Superior temporal gyrus (tissue), 1 donor: ENCODE data around the gene DERL2.

ENCODE experiments used
- DNase-seq: peaks from one replicate; pipeline ENCODE4 v3.0.0-alpha.2; 2016; ENCODE audit errors: extremely low spot score

Gene DERL2

DNA sequence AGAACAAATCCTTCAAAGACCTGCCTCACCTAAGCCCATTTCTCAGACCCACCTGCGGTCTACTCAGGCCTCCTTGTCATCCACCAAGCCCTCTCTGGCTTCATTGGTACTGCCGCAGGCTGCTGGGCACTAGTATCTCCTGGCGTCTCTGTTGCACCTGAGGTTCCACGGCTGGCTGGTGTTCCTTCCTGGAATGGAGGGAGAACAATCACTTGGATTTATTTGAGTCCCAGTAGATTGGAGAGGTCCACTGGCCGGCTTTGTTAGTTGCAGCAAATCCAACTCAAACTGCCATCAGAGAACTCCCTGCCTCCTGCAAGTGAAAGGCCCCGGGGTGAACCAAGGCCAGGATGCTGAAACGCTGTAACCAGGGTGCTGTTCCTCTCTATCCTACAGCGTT is 15.7 kb upstream of the DERL2 start:
- DNase-seq: no peak

- DNase-seq: peak; percentile 79
These were observed 14.8 kb upstream of the DERL2 start for GRCh38 chr17:5500589-5501391.

- peak; percentile 11 for DNase-seq
These were observed 14.2 kb upstream of the DERL2 start for GRCh38 chr17:5500247-5500588.

DNA sequence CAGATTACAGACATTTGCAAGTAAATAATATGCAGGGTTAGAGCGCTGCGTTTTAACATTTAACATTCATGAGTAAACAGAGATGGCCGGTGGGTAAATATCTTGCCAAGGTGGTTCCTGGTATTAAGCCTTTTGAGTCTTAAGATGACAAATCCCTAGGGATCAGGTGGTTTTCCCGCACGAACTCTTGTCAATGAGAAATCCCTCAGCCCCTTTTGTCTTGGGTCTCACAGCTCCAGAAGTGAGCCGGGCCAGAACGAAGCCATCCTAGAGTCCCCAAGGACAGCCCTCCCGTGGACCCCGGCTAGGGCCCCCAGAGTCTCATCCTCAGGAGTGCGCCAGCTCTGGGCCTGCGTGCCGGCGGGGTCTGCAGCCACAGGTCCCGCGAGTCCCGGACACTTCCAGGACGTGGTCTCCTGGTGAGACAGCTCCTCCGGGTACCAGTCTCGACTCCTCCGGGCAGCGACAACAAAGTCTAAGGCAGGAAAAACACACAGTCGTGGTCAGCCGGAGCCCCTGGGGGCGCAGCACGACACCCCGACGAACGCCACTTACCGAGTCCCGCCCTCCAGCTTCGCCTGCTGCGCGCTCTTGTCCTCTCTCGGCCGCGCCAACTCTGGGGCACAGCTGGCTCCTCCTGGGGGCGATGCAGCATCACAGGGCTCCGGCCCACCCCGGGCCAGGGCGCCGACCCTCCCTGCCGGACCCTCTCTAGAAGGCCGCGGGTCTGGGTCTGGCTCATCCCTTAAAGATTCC is 13.7 kb upstream of the DERL2 start:
- DNase-seq: peak; percentile 18

DNA sequence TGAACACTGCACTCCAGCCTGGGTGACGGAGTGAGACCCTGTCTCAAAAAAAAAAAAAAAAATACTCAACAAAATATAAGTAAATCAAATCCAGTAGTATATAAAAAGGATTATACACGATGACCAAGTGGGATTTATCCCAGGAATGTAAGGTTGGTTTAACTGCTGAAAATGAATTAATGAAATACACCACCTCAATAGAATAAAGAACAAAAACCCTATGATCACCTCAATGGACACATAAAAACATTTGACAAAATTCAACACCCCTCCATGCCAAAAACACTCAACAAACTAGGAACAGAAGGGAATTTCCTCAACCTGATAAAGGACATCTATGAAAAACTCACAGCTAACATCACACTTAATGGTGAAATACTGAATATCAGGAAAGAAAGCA is 7.0 kb upstream of the DERL2 start:
- DNase-seq: no peak

DNA sequence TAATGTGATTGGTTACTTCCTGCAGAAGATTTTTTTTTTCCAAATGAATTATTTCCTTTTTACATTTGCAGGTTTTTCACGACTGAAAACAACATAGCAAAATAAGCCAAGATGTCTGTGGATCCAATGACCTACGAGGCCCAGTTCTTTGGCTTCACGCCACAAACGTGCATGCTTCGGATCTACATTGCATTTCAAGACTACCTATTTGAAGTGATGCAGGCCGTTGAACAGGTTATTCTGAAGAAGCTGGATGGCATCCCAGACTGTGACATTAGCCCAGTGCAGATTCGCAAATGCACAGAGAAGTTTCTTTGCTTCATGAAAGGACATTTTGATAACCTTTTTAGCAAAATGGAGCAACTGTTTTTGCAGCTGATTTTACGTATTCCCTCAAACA is 2.8 kb upstream of the DERL2 start:
- DNase-seq: no peak

- DNase-seq: peak; percentile 98
These were observed 487 bp upstream of the DERL2 start, which contains the start of gene MIS12 for GRCh38 chr17:5486206-5487124. MIS12 (plus strand) TSS chr17:5486566; CDS start chr17:5488863, 2,297 bp downstream.

DNA sequence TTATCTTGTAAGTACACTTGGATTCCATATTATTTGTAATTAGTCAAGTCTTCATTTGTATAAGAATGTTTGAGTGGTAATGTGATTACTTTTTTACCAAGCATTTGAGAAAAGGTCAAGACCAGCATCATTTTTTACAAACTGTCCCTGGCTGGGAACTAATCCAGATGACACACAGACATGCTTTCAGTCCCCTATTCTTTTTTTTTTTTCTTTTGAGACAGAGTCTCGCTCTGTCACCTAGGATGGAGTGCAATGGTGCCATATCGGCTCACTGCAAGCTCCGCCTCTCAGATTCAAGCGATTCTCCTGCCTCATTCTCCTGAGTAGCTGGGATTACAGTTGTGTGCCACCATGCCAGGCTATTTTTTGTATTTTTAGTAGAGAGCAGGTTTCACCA is 4.5 kb downstream of the DERL2 start:
- DNase-seq: no peak

DNA sequence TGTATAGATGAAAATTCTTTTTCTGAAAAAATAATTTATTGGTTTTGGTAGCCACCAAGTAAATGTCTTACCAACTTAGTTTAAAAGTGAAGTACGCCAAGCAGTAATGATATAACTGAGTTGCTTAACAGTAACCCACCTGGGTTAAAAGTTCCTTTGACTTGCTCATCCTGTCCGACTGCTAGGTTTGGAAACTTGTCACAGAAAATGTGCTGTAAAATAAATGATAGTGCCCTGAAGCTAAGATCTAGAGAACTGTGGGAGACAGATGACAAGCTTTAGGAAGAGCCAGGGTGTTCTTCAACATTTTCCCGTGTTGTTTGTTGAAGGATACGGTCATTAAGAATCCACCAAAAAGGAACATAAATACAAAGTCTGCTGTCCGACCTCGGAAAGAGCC is 5.0 kb downstream of the DERL2 start:
- no peak for DNase-seq

DNA sequence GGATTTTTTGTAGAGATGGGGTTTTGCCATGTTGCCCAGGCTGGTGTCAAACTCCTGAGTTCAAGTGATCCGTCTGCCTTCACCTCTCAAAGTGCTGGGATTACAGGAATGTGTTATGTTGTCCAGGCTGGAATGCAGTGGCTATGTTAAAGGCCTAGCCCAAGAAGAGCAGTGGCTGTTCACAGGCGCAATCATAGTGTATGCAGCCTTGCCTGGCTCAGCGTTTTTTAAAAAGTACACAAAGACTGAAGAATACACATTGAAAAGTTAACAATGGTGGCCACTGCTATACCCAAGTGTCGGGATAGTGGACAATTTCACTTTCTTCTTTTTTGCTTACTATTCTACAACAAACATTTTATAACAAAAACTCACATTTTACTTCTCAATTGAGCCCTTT is 7.0 kb downstream of the DERL2 start:
- DNase-seq: no peak

GRCh38 chr17:5473906-5474305 is 12.1 kb downstream of the DERL2 start:
- no peak for DNase-seq

DNA sequence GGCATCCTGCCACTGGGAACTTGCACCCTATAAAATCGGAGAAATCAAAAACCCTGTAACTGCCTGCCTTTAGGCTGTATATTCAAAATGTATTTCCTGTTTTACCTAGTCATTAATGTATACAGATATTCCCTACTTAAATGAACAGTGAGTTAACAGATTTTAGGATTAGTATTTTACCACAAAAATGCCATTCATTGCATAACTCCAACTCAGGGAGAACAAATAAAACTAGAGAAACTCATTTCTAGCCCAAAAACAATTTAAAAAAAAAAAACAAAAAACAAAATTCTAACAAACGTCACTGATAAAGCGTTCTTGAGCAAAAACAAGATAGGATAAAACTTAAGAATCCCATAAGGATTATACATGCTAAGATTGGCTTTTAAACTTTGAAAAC is 13.5 kb downstream of the DERL2 start:
- DNase-seq: no peak

GRCh38 chr17:5468075-5468473 is 17.9 kb downstream of the DERL2 start:
- no peak for DNase-seq

- no peak for DNase-seq
These were observed 18.6 kb downstream of the DERL2 start for GRCh38 chr17:5467416-5467815.

- DNase-seq: no peak
These were observed 19.7 kb downstream of the DERL2 start for GRCh38 chr17:5466295-5466694.

GRCh38 chr17:5464717-5465507 is 21.1 kb downstream of the DERL2 start:
- DNase-seq: no peak

DNA sequence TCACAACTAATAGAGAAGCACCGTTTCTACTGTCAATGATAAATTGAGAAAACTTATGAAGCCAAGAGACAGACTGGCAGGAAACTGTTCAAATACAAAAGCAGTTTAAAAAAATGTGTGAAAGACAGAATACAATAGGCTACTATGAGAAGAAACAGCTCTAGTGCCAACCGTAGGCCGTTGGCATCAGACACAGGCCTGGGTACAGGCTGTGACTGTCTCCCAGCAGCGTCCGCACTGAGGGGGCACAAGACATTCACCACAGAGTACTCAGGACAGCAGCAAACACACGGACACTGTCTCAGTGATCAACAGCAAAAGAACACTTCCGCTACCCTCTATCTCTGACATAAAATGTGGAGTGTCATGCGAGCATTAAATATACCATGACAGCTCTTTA is 39.2 kb downstream of the DERL2 start:
- peak; percentile 94 for DNase-seq

- no peak for DNase-seq
These were observed 41.8 kb downstream of the DERL2 start for GRCh38 chr17:5444209-5444608.

DNA sequence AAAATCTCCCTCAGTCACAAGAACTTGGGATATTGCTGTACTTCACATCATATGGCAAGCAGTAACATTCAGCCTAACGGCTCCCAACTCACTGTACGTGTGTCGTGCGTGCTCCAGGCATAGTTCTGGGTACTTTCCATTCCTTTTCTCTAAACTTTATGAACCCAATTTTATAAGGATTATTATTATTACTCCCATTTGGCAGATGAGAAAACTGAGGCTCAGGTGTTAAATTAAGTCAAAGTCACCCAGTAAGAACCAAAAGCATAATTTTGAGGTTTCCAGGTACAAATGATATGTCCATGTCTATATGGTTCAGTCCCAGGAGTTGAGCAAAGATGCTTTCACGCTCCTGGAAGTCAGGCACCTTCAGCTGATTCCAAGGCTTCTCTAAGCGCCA is 42.2 kb downstream of the DERL2 start:
- DNase-seq: no peak

DNA sequence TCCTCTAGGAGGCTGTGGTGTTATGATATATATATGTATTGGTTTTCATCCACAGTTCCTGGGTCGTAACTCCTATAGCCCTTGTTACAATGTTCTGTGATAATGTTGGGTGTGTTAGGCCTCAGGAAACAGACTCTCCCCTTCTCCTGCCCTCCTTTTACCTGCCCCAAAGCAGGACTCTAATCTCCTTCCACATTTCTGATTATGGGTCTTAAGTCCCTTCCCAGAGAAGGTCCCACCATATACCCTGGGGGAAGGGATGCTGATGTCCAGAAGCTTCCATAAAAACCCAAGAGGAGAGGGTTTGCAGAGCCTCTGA is 46.6 kb downstream of the DERL2 start:
- DNase-seq: no peak

DNA sequence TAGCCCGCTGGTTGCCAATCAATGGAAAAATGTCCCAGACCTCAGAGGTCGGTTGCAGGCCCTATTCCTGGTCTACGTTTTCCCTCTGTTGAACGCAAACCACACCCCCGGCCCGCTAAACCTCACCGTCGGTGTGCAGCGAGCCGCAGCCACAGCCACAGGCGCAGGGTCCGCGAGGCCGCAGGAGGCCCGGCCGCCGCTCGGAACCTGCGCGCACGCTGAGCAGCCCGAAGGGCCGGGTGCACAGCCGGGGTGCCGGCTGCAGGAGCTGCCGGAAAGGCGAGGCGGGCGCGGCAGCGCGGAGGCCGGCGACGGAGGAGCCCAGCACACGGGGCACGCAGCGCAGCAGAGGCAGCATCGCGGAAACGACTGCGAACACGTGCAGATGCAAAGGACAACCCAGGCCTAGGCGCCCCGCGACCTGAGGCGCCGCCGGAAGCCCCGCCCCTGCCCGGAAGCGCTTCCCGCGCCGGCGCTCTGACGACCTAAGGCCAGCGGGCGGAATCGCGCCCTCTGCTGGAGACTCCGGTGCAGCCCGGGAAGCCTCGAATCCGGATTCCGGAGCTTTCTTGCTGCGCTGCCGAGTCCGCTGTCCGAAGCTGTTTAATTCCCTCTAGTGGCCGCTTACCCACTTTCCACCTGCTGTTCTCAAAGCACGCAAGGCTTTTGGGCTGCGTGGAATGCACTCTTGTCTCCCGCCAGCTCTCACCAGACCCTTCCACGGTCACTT is 47.1 kb downstream of the DERL2 start, which contains the start of gene C1QBP:
Gene C1QBP, minus strand, starts transcription at position 440 of the 730 bp plus-strand sequence. Its CDS starts 82 bp downstream, at position 358.
- peak; percentile 96 for DNase-seq
